HepG2 (cell line): ENCODE data around the gene SPATA21. TPM values are rescaled to one million over a fixed set of nuclear protein-coding genes. Genes with fewer than 3 reads are reported as not detected.

Experiments
- ARID5B ChIP-seq: IDR thresholded peaks from 2 replicates; pipeline ENCODE4 v1.4.0; 2020; ENCODE audit warnings: mild to moderate bottlenecking, missing genetic modification reagents
- BRCA1 ChIP-seq: sonication (generic); formaldehyde crosslinking; IDR thresholded peaks from 2 replicates; pipeline ENCODE4 v1.4.0; 2020; ENCODE audit warnings: missing genetic modification reagents
- FOXK1 ChIP-seq: sonication (generic); formaldehyde crosslinking; IDR thresholded peaks from 2 replicates; pipeline ENCODE4 v1.4.0; 2020; ENCODE audit warnings: low read depth, missing genetic modification reagents, borderline replicate concordance
- HCFC1 ChIP-seq: fragments of 150-350 bp; IDR thresholded peaks from 2 replicates; pipeline ENCODE4 v1.6.1; 2014; ENCODE audit warnings: low read depth, low read length
- HHEX ChIP-seq: IDR thresholded peaks from 2 replicates; pipeline ENCODE4 v1.6.1; 2016; ENCODE audit warnings: control low read depth
- HNF4A ChIP-seq: sonication (generic); formaldehyde crosslinking; IDR thresholded peaks from 2 replicates; pipeline ENCODE4 v1.4.0; 2020; ENCODE audit warnings: missing genetic modification reagents
- KAT8 ChIP-seq: IDR thresholded peaks from 2 replicates; pipeline ENCODE4 v1.6.1; 2016; ENCODE audit warnings: missing genetic modification reagents, missing compliant biosample characterization
- MEIS1 ChIP-seq: sonication (generic); formaldehyde crosslinking; IDR thresholded peaks from 2 replicates; pipeline ENCODE4 v1.9.0; 2021; ENCODE audit warnings: mild to moderate bottlenecking, missing genetic modification reagents, moderate library complexity, borderline replicate concordance
- SKI ChIP-seq: fragments of 450-650 bp; IDR thresholded peaks from one replicate; pipeline ENCODE4 v1.6.1; 2018; ENCODE audit warnings: mild to moderate bottlenecking; ENCODE audit not compliant: partially characterized antibody
- SMAD9 ChIP-seq: sonication (generic); formaldehyde crosslinking; IDR thresholded peaks from 2 replicates; pipeline ENCODE4 v1.5.1; 2020; ENCODE audit warnings: mild to moderate bottlenecking, missing genetic modification reagents
- SP4 ChIP-seq: sonication (generic); formaldehyde crosslinking; IDR thresholded peaks from 2 replicates; pipeline ENCODE4 v1.8.1; 2023; ENCODE audit warnings: mild to moderate bottlenecking, missing genetic modification reagents
- TP53 ChIP-seq: sonication (generic); formaldehyde crosslinking; conservative IDR thresholded peaks from 2 replicates; pipeline ENCODE4 v1.4.0; 2020; ENCODE audit warnings: missing genetic modification reagents
- XBP1 ChIP-seq: sonication (generic); formaldehyde crosslinking; IDR thresholded peaks from 2 replicates; pipeline ENCODE4 v1.5.0; 2020; ENCODE audit warnings: missing genetic modification reagents
- ZBTB21 ChIP-seq: sonication (generic); formaldehyde crosslinking; IDR thresholded peaks from 2 replicates; pipeline ENCODE4 v1.4.0; 2020; ENCODE audit warnings: missing genetic modification reagents
- ZBTB49 ChIP-seq: sonication (generic); formaldehyde crosslinking; IDR thresholded peaks from 2 replicates; pipeline ENCODE4 v1.4.0; 2020; ENCODE audit warnings: missing genetic modification reagents, borderline replicate concordance
- ZFAT ChIP-seq: sonication (generic); formaldehyde crosslinking; conservative IDR thresholded peaks from 2 replicates; pipeline ENCODE4 v1.8.1; 2023; ENCODE audit warnings: missing genetic modification reagents, inconsistent platforms
- ZNF232 ChIP-seq: sonication (generic); formaldehyde crosslinking; IDR thresholded peaks from 2 replicates; pipeline ENCODE4 v1.4.0; 2020; ENCODE audit warnings: missing genetic modification reagents, borderline replicate concordance
- ZNF597 ChIP-seq: sonication (generic); formaldehyde crosslinking; IDR thresholded peaks from 2 replicates; pipeline ENCODE4 v1.5.0; 2020; ENCODE audit warnings: missing genetic modification reagents
- ZNF629 ChIP-seq: sonication (generic); formaldehyde crosslinking; conservative IDR thresholded peaks from 2 replicates; pipeline ENCODE4 v1.5.0; 2020; ENCODE audit warnings: missing genetic modification reagents
- ZNF644 ChIP-seq: IDR thresholded peaks from 2 replicates; pipeline ENCODE4 v1.6.1; 2016; ENCODE audit warnings: low read depth
- ZNF660 ChIP-seq: sonication (generic); formaldehyde crosslinking; IDR thresholded peaks from 2 replicates; pipeline ENCODE4 v1.5.1; 2020; ENCODE audit warnings: mild to moderate bottlenecking, low read depth, missing genetic modification reagents, borderline replicate concordance
- ZSCAN9 ChIP-seq: IDR thresholded peaks from 2 replicates; pipeline ENCODE4 v1.6.1; 2016; ENCODE audit warnings: borderline replicate concordance
- polyA plus RNA-seq, 8 experiments: library from polyadenylated mRNA; depleted of rRNA in 3 of 8; stranded (reverse) in 7 of 8; unstranded in 1 of 8; fragments of >200 nt; fragmentation: Illumina TruSeq in 4 of 8; extraction: Trizol in 4 of 8; gene quantifications; 2 replicates each; pipeline versions ENCODE4 v1.2.1 to v1.2.3, GENCODE V29; 2011 to 2016; ENCODE audit warnings: low read depth in 4 of 8, missing spikeins in 1 of 8, mixed read lengths in 1 of 8; ENCODE audit not compliant: insufficient read depth in 1 of 8
- total RNA-seq, 5 experiments: library from RNA; depleted of rRNA; stranded (reverse); fragments of >200 nt; fragmentation: Illumina TruSeq; extraction: Trizol; gene quantifications; 2 replicates each; pipeline ENCODE4 v1.2.3, GENCODE V29; 2016; ENCODE audit warnings: low read depth in 1 of 5
- TF ChIP-seq, protein P1 (sequence below): sonication (generic); formaldehyde crosslinking; IDR thresholded peaks from 2 replicates; pipeline ENCODE4 v1.5.0; 2020; ENCODE audit warnings: mild to moderate bottlenecking, missing genetic modification reagents

The SPATA21 gene
- total and polyA plus RNA-seq, 2 of the 13 experiments (the other 11 are each of a cell fraction or from before 2014, with no cell fraction given) = 0.80 to 1.4 TPM

DNA sequence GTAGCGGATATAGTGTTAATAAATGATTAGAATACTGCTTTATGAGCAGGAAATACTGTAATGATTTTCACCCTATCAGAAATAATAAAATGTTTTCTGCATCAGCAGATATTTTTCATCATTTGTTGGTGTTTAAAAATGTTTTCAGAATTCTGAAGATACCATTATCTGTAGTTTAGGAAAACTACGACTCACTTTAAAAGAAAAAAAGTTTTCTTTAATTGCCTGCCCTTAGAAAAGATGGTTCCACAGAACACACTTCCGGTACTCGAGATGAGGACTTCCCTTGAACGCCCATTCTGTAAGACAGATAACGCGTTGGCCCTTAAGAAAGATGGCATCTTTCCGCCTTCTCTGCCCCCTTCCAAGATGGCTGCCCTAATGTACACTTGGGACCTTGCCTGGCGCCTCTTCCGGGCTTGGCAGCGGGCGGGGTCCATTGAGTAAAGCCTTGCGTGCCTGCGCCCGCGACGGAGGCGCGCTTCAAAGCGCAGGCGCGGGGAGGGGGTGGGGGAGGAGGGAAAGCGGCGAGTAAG, 70.4 kb downstream of the SPATA21 start, which contains the start of gene SZRD1 (continued):
- no peak for TF ChIP-seq ZBTB49 (CRISPR knock-in tag)
- TF ChIP-seq MEIS1 = no peak
- TF ChIP-seq ARID5B (CRISPR knock-in tag) = 0 out of 2 replicates have a peak, but pooled peaks have one; percentile 14
- no peak for TF ChIP-seq HHEX (CRISPR knock-in tag)
- no peak for TF ChIP-seq ZNF232
- TF ChIP-seq ZNF629 (CRISPR knock-in tag) = no peak
- TF ChIP-seq ZNF644 = no peak
- no peak for TF ChIP-seq ZNF660 (CRISPR knock-in tag)
- TF ChIP-seq ZBTB21 = no peak; the same call in 1 of the 2 replicates
- TF ChIP-seq ZFAT (CRISPR knock-in tag) = no peak
- no peak for TF ChIP-seq ZSCAN9
- TF ChIP-seq SP4 = no peak
- TF ChIP-seq HNF4A = peak; percentile 51; the same call in 1 of the 2 replicates
- TF ChIP-seq XBP1 (CRISPR knock-in tag) = no peak
- TF ChIP-seq SKI = no peak
- TF ChIP-seq KAT8 (CRISPR knock-in tag) = peak; percentile 95
- peak; percentile 85 for TF ChIP-seq HCFC1
- TF ChIP-seq TP53 (CRISPR knock-in tag) = no peak
- no peak for TF ChIP-seq SMAD9
- TF ChIP-seq, protein P1, sequence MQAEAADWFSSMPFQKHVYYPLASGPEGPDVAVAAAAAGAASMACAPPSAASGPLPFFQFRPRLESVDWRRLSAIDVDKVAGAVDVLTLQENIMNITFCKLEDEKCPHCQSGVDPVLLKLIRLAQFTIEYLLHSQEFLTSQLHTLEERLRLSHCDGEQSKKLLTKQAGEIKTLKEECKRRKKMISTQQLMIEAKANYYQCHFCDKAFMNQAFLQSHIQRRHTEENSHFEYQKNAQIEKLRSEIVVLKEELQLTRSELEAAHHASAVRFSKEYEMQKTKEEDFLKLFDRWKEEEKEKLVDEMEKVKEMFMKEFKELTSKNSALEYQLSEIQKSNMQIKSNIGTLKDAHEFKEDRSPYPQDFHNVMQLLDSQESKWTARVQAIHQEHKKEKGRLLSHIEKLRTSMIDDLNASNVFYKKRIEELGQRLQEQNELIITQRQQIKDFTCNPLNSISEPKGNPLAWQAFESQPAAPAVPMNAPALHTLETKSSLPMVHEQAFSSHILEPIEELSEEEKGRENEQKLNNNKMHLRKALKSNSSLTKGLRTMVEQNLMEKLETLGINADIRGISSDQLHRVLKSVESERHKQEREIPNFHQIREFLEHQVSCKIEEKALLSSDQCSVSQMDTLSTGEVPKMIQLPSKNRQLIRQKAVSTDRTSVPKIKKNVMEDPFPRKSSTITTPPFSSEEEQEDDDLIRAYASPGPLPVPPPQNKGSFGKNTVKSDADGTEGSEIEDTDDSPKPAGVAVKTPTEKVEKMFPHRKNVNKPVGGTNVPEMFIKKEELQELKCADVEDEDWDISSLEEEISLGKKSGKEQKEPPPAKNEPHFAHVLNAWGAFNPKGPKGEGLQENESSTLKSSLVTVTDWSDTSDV (CRISPR knock-in tag) = no peak
- no peak for TF ChIP-seq BRCA1 (CRISPR knock-in tag)
- no peak for TF ChIP-seq ZNF597
- peak; percentile 87 for TF ChIP-seq FOXK1 (CRISPR knock-in tag)
